ENCODE results near the gene RPN2. TPM values are rescaled to one million over a fixed set of nuclear protein-coding genes. Genes with fewer than 3 reads are reported as not detected.
A peak's percentile ranks its signal among the peaks of the same experiment; 100 is the strongest.

Gene RPN2
- polyA plus RNA-seq, 1 of the 3 experiments (the other 2 are of a cell fraction), result 420 TPM

DNA sequence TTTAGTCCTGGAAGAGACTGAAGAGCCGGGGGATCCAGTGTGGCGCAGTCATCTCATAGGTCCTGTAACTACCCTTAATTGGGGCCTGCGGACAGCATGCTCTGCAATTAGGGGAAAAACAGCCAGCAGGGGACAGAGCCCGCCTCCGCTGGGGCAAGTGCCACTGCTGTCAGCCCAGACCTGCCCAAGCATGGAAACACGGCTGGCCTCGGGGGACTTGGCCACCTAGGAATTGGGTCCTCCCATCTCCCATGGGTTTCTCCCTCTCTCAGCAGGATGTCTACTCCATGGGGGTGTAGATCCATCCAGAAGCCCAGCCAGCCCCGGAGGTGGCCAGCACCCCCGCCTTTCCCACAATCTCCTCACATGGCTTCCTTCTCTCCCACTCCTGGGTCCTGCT lies 78.9 kb downstream of the RPN2 start:
- no peak for DNase-seq
- 79% methylated on average over 9 of the region's 9 CpGs for WGBS (ENCODE audit: low lambda C conversion rate)
- H3K4me1 ChIP-seq (ENCODE audit: control insufficient read depth in 1 of 2, insufficient read depth in 2 of 2, low read depth in 1 of 2, low read length in 1 of 2), result peaks cover 0 to 20% of the 10 kb centered on the region in 2 experiments; a peak in 1 of 4 replicates
- H3F3A ChIP-seq (replicated peaks; ENCODE audit: insufficient read depth), result no peaks in the 10 kb centered on the region
- H3K36me3 ChIP-seq (replicated peaks in 1 of 2; ENCODE audit: control insufficient read depth in 1 of 2, insufficient read depth in 2 of 2, low read length in 1 of 2), result no peaks in the 10 kb centered on the region
- POLR2A ChIA-PET, result no interaction called here
- no peak overlapping the region for H3K4me3 ChIP-seq (ENCODE audit: low read depth in 2 of 2, low read length in 1 of 2)
- H3K9ac ChIP-seq, result no peak overlapping the region
- H3K27me3 ChIP-seq (ENCODE audit: insufficient read depth), result peaks cover 14% of the 10 kb centered on the region; the same call in 1 of the 2 replicates
- H3K9me3 ChIP-seq, result no peaks in the 10 kb centered on the region
- TF ChIP-seq SIN3A (IDR thresholded peaks at IDR 0.05; ENCODE audit: borderline replicate concordance, low read depth, low read length), result no peak
- TF ChIP-seq RAD21 (IDR thresholded peaks at IDR 0.05; ENCODE audit: low read length), result 0 out of 2 replicates have a peak, but pooled peaks have one; percentile 9
- no peak overlapping the region for H3K27ac ChIP-seq (ENCODE audit: low read depth in 2 of 2, low read length in 1 of 2)
- H4K20me1 ChIP-seq (ENCODE audit: insufficient read depth), result no peaks in the 10 kb centered on the region
- H2AFZ ChIP-seq (ENCODE audit: low read depth), result no peak overlapping the region
- CTCF ChIA-PET, result interaction anchor here (1.3 to 1.4 kb wide), 2 partner anchors 12 to 62 kb away, joined by 4 to 6 read pairs; no protein-coding TSS in a partner anchor
- H3K79me2 ChIP-seq (ENCODE audit: insufficient read depth), result no peaks in the 10 kb centered on the region
- no peak overlapping the region for H3K4me2 ChIP-seq
- H3K9me2 ChIP-seq, result no peaks in the 10 kb centered on the region

DNA sequence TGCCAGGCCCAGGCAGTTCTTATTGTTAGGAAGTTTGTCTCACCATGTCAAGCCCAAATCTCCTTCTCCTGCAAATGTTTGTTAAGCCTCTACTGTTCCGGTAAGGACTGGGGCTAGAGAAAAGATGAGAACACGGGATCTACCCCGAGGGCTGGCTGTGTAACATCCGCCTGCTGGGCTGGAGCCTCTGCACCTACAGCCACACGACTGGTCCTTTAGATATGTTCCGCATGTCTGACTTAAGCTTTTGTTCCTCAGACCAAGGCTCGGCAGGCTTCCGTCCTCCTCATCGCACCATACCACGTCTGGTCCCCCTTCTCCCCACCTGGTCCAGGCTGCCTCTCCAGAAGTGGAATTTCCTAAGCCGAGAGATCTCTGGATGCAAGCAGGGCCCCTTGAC lies 79.9 kb downstream of the RPN2 start:
- CTCF ChIA-PET, result interaction anchor here (0.8 to 1.5 kb wide), 8 partner anchors 11 to 277 kb away, joined by 3 to 6 read pairs (median 4); no protein-coding TSS in a partner anchor

More for the DNA sequence above, 79.9 kb downstream of the RPN2 start:
- peaks cover 14% of the 10 kb centered on the region; the same call in 1 of the 2 replicates for H3K27me3 ChIP-seq (ENCODE audit: insufficient read depth)
- H2AFZ ChIP-seq (ENCODE audit: low read depth), result no peak overlapping the region
- H3K4me3 ChIP-seq (ENCODE audit: low read depth in 2 of 2, low read length in 1 of 2), result no peak overlapping the region
- POLR2A ChIA-PET, result no interaction called here
- 73% methylated on average over 10 of the region's 11 CpGs for WGBS (ENCODE audit: low lambda C conversion rate)
- no peak overlapping the region for H3K4me2 ChIP-seq
- H3K9me2 ChIP-seq, result no peaks in the 10 kb centered on the region
- H3K9ac ChIP-seq, result no peak overlapping the region
- H3K36me3 ChIP-seq (replicated peaks in 1 of 2; ENCODE audit: control insufficient read depth in 1 of 2, insufficient read depth in 2 of 2, low read length in 1 of 2), result no peaks in the 10 kb centered on the region
- no peaks in the 10 kb centered on the region for H3K9me3 ChIP-seq
- peaks cover 0 to 20% of the 10 kb centered on the region in 2 experiments; a peak in 1 of 4 replicates for H3K4me1 ChIP-seq (ENCODE audit: control insufficient read depth in 1 of 2, insufficient read depth in 2 of 2, low read depth in 1 of 2, low read length in 1 of 2)
- H3K79me2 ChIP-seq (ENCODE audit: insufficient read depth), result no peaks in the 10 kb centered on the region
- DNase-seq, result no peak
- H3F3A ChIP-seq (replicated peaks; ENCODE audit: insufficient read depth), result no peaks in the 10 kb centered on the region
- H3K27ac ChIP-seq (ENCODE audit: low read depth in 2 of 2, low read length in 1 of 2), result no peak overlapping the region
- no peaks in the 10 kb centered on the region for H4K20me1 ChIP-seq (ENCODE audit: insufficient read depth)
- TF ChIP-seq, protein P1, sequence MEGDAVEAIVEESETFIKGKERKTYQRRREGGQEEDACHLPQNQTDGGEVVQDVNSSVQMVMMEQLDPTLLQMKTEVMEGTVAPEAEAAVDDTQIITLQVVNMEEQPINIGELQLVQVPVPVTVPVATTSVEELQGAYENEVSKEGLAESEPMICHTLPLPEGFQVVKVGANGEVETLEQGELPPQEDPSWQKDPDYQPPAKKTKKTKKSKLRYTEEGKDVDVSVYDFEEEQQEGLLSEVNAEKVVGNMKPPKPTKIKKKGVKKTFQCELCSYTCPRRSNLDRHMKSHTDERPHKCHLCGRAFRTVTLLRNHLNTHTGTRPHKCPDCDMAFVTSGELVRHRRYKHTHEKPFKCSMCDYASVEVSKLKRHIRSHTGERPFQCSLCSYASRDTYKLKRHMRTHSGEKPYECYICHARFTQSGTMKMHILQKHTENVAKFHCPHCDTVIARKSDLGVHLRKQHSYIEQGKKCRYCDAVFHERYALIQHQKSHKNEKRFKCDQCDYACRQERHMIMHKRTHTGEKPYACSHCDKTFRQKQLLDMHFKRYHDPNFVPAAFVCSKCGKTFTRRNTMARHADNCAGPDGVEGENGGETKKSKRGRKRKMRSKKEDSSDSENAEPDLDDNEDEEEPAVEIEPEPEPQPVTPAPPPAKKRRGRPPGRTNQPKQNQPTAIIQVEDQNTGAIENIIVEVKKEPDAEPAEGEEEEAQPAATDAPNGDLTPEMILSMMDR (IDR thresholded peaks at IDR 0.05), result no peak
- TF ChIP-seq POLR2AphosphoS5 (IDR thresholded peaks at IDR 0.05; ENCODE audit: low read depth, low read length) (no peak), SIN3A (IDR thresholded peaks at IDR 0.05; ENCODE audit: borderline replicate concordance, low read depth, low read length) (no peak), NRF1 (IDR thresholded peaks at IDR 0.05; ENCODE audit: low read depth, low read length) (no peak), NFIC (IDR thresholded peaks at IDR 0.05; ENCODE audit: borderline replicate concordance) (no peak)
- TF ChIP-seq, protein P2, sequence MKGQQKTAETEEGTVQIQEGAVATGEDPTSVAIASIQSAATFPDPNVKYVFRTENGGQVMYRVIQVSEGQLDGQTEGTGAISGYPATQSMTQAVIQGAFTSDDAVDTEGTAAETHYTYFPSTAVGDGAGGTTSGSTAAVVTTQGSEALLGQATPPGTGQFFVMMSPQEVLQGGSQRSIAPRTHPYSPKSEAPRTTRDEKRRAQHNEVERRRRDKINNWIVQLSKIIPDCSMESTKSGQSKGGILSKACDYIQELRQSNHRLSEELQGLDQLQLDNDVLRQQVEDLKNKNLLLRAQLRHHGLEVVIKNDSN (IDR thresholded peaks at IDR 0.05; ENCODE audit: borderline replicate concordance, low read depth), result no peak
